Mucosa of rectum (tissue), 2 donors: ENCODE data around the gene AK1.

Source experiments
- H3K27ac ChIP-seq, 2 donors: one replicate each; pipeline ENCODE4 v1.7.0; 2013; ENCODE audit warnings: inconsistent platforms in 2 of 2, low read depth in 2 of 2, low read length in 2 of 2
- H3K27me3 ChIP-seq, 2 donors: one replicate each; pipeline ENCODE4 v1.7.0; 2013; ENCODE audit warnings: low read length in 2 of 2; ENCODE audit not compliant: control insufficient read depth in 2 of 2, insufficient read depth in 2 of 2
- H3K36me3 ChIP-seq, 2 donors: one replicate each; pipeline ENCODE4 v1.7.0; 2013; ENCODE audit warnings: low read length in 2 of 2; ENCODE audit not compliant: control insufficient read depth in 2 of 2, insufficient read depth in 2 of 2
- H3K4me1 ChIP-seq, 2 donors: one replicate each; pipeline ENCODE4 v1.7.0; 2013; ENCODE audit warnings: low read length in 2 of 2, mild to moderate bottlenecking in 1 of 2; ENCODE audit not compliant: control insufficient read depth in 2 of 2, insufficient read depth in 2 of 2
- H3K4me3 ChIP-seq, 2 donors: one replicate each; pipeline ENCODE4 v1.7.0; 2013; ENCODE audit warnings: low read length in 2 of 2
- H3K9ac ChIP-seq, 2 donors: one replicate each; pipeline ENCODE4 v1.7.0; 2013; ENCODE audit warnings: low read length in 2 of 2, low read depth in 1 of 2, mild to moderate bottlenecking in 1 of 2
- H3K9me3 ChIP-seq, 2 donors: one replicate each; pipeline ENCODE4 v1.7.0; 2013; ENCODE audit warnings: low read length in 2 of 2; ENCODE audit not compliant: control insufficient read depth in 2 of 2
- donor health status: healthy.
- donor health status: Normal muscosa, but diverticular disease.

AK1 gene

GRCh38 chr9:127909839-127910273 is 32.4 kb upstream of the AK1 start:
- Histone ChIP-seq H3K27ac (peak overlapping the region; percentile 67 to 72), H3K4me1 (peaks cover 42 to 64% of the 10 kb centered on the region in 2 donors), H3K36me3 (peaks cover 13 to 16% of the 10 kb centered on the region in 2 donors), H3K27me3 (no peaks in the 10 kb centered on the region), H3K9me3 (no peaks in the 10 kb centered on the region), H3K9ac (peak overlapping the region in 1 of 2 donors; percentile 41), H3K4me3 (no peak overlapping the region)

- H3K9me3 ChIP-seq, result no peaks in the 10 kb centered on the region
- H3K9ac ChIP-seq, result no peak overlapping the region
- peaks cover 13% of the 10 kb centered on the region in 2 donors for H3K36me3 ChIP-seq
- H3K27me3 ChIP-seq, result no peaks in the 10 kb centered on the region
- peaks cover 51 to 68% of the 10 kb centered on the region in 2 donors for H3K4me1 ChIP-seq
- H3K27ac ChIP-seq, result no peak overlapping the region
- H3K4me3 ChIP-seq, result no peak overlapping the region
Observed at GRCh38 chr9:127908660-127908926, 31.1 kb upstream of the AK1 start.

GRCh38 chr9:127907867-127908659 is 30.6 kb upstream of the AK1 start:
- Histone ChIP-seq H3K36me3 (peaks cover 13% of the 10 kb centered on the region in 2 donors), H3K4me3 (no peak overlapping the region), H3K9ac (no peak overlapping the region), H3K27ac (peak overlapping the region in 1 of 2 donors; percentile 98), H3K9me3 (no peaks in the 10 kb centered on the region), H3K4me1 (peaks cover 56 to 72% of the 10 kb centered on the region in 2 donors), H3K27me3 (no peaks in the 10 kb centered on the region)

- H3K27me3 ChIP-seq, result no peaks in the 10 kb centered on the region
- H3K9ac ChIP-seq, result peak overlapping the region; percentile 79 to 99
- peak overlapping the region; percentile 96 to 98 for H3K27ac ChIP-seq
- H3K36me3 ChIP-seq, result peaks cover 3 to 6% of the 10 kb centered on the region in 2 donors
- peak overlapping the region; percentile 73 to 78 for H3K4me3 ChIP-seq
- H3K9me3 ChIP-seq, result no peaks in the 10 kb centered on the region
- H3K4me1 ChIP-seq, result peaks cover 44 to 62% of the 10 kb centered on the region in 2 donors
Observed at GRCh38 chr9:127905788-127906191, 28.3 kb upstream of the AK1 start.

- H3K36me3 ChIP-seq, result peaks cover 3 to 4% of the 10 kb centered on the region in 2 donors
- no peaks in the 10 kb centered on the region for H3K9me3 ChIP-seq
- peak overlapping the region; percentile 96 to 98 for H3K27ac ChIP-seq
- no peaks in the 10 kb centered on the region for H3K27me3 ChIP-seq
- peak overlapping the region; percentile 73 to 78 for H3K4me3 ChIP-seq
- peak overlapping the region; percentile 79 to 99 for H3K9ac ChIP-seq
- H3K4me1 ChIP-seq, result peaks cover 38 to 57% of the 10 kb centered on the region in 2 donors
Observed at GRCh38 chr9:127905004-127905728, 27.7 kb upstream of the AK1 start.

- Histone ChIP-seq H3K4me1 (peaks cover 44 to 60% of the 10 kb centered on the region in 2 donors), H3K4me3 (peak overlapping the region; percentile 73 to 78), H3K27me3 (no peaks in the 10 kb centered on the region), H3K27ac (peak overlapping the region; percentile 96 to 98), H3K9ac (peak overlapping the region; percentile 79 to 99), H3K9me3 (no peaks in the 10 kb centered on the region), H3K36me3 (peaks cover 1 to 3% of the 10 kb centered on the region in 2 donors)
Observed at GRCh38 chr9:127904561-127905003, 27.1 kb upstream of the AK1 start.

- no peaks in the 10 kb centered on the region for H3K27me3 ChIP-seq
- no peaks in the 10 kb centered on the region for H3K9me3 ChIP-seq
- H3K4me3 ChIP-seq, result peak overlapping the region; percentile 73 to 78
- peaks cover 0 to 3% of the 10 kb centered on the region in 2 donors for H3K36me3 ChIP-seq
- H3K9ac ChIP-seq, result peak overlapping the region; percentile 79 to 99
- peak overlapping the region; percentile 96 to 98 for H3K27ac ChIP-seq
- peaks cover 45 to 59% of the 10 kb centered on the region in 2 donors for H3K4me1 ChIP-seq
Observed at GRCh38 chr9:127903557-127904475, 26.3 kb upstream of the AK1 start.

- peaks cover 0 to 4% of the 10 kb centered on the region in 2 donors for H3K9me3 ChIP-seq
- H3K9ac ChIP-seq, result peak within 1 kb of the TSS; percentile 68 to 82
- no peaks in the 10 kb centered on the region for H3K27me3 ChIP-seq
- H3K27ac ChIP-seq, result peak within 1 kb of the TSS; percentile 78 to 83
- H3K4me1 ChIP-seq, result peaks cover 35 to 37% of the 10 kb centered on the region in 2 donors
- peak within 1 kb of the TSS; percentile 73 to 77 for H3K4me3 ChIP-seq
- peaks cover 20 to 30% of the 10 kb centered on the region in 2 donors for H3K36me3 ChIP-seq
Observed at GRCh38 chr9:127899128-127899943, 21.9 kb upstream of the AK1 start, which contains the start of gene ST6GALNAC6. Gene ST6GALNAC6, minus strand, starts transcription at chr9:127899603. Its CDS starts 1,622 bp downstream, at chr9:127897981.
